Panc1 (cell line): ENCODE data around the gene GEN1. TPM values are rescaled to one million over a fixed set of nuclear protein-coding genes. Genes with fewer than 3 reads are reported as not detected.

ENCODE experiments used
- ATAC-seq: fragments of 200-7000 bp; cut with Tn5 transposase; 2 replicates; pipeline ENCODE4 v1.9.1; 2020; ENCODE audit warnings: mild to moderate bottlenecking, moderate library complexity
- BruUV-seq: library from RNA; stranded (reverse); fragments of 400-500 nt; replicated peaks from 2 replicates; lab custom pipeline; 2021; lab: Mats Ljungman, UMichigan
- CTCF ChIA-PET: fragments of 300-600 bp; sonication (Branson Sonifier 250); formaldehyde crosslinking; loops from one replicate; lab custom pipeline; 2022; ENCODE audit warnings: antibody characterized with exemption; lab: Charles Lee
- POLR2A ChIA-PET: fragments of 300-600 bp; sonication (Branson Sonifier 250); formaldehyde crosslinking; loops from one replicate; lab custom pipeline; 2022; ENCODE audit warnings: antibody characterized with exemption; lab: Charles Lee
- DNase-seq: peaks from one replicate; pipeline ENCODE4 v3.0.0-alpha.2; 2010; ENCODE audit warnings: low read depth, low spot score
- H3K27ac ChIP-seq: 2 replicates; pipeline ENCODE4 v1.5.1; 2011; ENCODE audit warnings: mild to moderate bottlenecking, low read length, inconsistent platforms
- H3K27me3 ChIP-seq: fragments of 200-500 bp; sonication (Bioruptor generic); 2 replicates; pipeline ENCODE4 v1.6.0; 2014; ENCODE audit warnings: low read length, inconsistent platforms; ENCODE audit not compliant: control insufficient read depth, insufficient read depth
- H3K36me3 ChIP-seq: fragments of 200-500 bp; sonication (Bioruptor generic); 2 replicates; pipeline ENCODE4 v1.5.1; 2014; ENCODE audit warnings: inconsistent platforms, mild to moderate bottlenecking, low read length, moderate library complexity; ENCODE audit not compliant: control insufficient read depth, insufficient read depth
- H3K4me1 ChIP-seq: 2 replicates; pipeline ENCODE4 v1.5.1; 2011; ENCODE audit warnings: inconsistent platforms, mild to moderate bottlenecking, low read length, moderate library complexity; ENCODE audit not compliant: control insufficient read depth, insufficient read depth
- H3K4me3 ChIP-seq, 2 experiments: 2 replicates each; pipeline ENCODE4 v1.5.1; 2011 to 2012; ENCODE audit warnings: low read depth in 2 of 2, low read length in 2 of 2, mild to moderate bottlenecking in 2 of 2, inconsistent platforms in 1 of 2, moderate library complexity in 1 of 2
- H3K9me3 ChIP-seq: fragments of 200-500 bp; sonication (Bioruptor generic); 2 replicates; pipeline ENCODE4 v1.5.1; 2014; ENCODE audit warnings: low read depth, mild to moderate bottlenecking, inconsistent platforms, low read length, moderate library complexity; ENCODE audit not compliant: control insufficient read depth, insufficient read depth
- POLR2AphosphoS5 ChIP-seq: IDR thresholded peaks from 2 replicates; pipeline ENCODE4 v1.6.1; 2012; ENCODE audit warnings: mild to moderate bottlenecking, low read depth, low read length, moderate library complexity
- SIN3A ChIP-seq: IDR thresholded peaks from 2 replicates; pipeline ENCODE4 v1.6.1; 2012; ENCODE audit warnings: low read depth, mild to moderate bottlenecking, low read length, moderate library complexity, borderline replicate concordance; ENCODE audit not compliant: insufficient read depth
- TCF7L2 ChIP-seq: IDR thresholded peaks from 2 replicates; pipeline ENCODE4 v1.6.1; 2011; ENCODE audit warnings: mild to moderate bottlenecking, low read depth, low read length, inconsistent platforms
- in situ Hi-C: cut with HindIII; loops from 2 replicates; pipeline ENCODE4 v1.10.0; 2016; ENCODE audit warnings: low sequenced_read_pairs, low pct_unique_long_range_greater_than_20kb
- intact Hi-C: fragments of 100-400 bp; cut with micrococcal nuclease; formaldehyde crosslinking; loops from one replicate; pipeline ENCODE4 v1.10.0; 2022; ENCODE audit not compliant: unreplicated experiment
- total RNA-seq: library from RNA; stranded (reverse); gene quantifications from one replicate; pipeline ENCODE4 v1.2.1, GENCODE V29; 2021; ENCODE audit not compliant: unreplicated experiment
- TF ChIP-seq, protein P1 (sequence below), 2 experiments: IDR thresholded peaks; 2 replicates each; pipeline ENCODE4 v1.6.1; 2011 to 2012; ENCODE audit warnings: low read depth in 2 of 2, control low read depth in 1 of 2, low read length in 1 of 2, mild to moderate bottlenecking in 1 of 2, moderate library complexity in 1 of 2; ENCODE audit not compliant: insufficient read depth in 1 of 2
- TF ChIP-seq, protein P2 (sequence below): fragments of 450-650 bp; IDR thresholded peaks from 2 replicates; pipeline ENCODE4 v1.5.1; 2017; ENCODE audit warnings: mild to moderate bottlenecking

Gene GEN1
- total RNA-seq, 1 experiment from 2014 or later, result 24.0 TPM

GRCh38 chr2:17788773-17789172 is 34.8 kb downstream of the GEN1 start:
- Histone ChIP-seq H3K4me1 (no peaks in the 10 kb centered on the region), H3K36me3 (no peaks in the 10 kb centered on the region), H3K9me3 (no peaks in the 10 kb centered on the region), H3K27ac (no peak overlapping the region), H3K27me3 (no peaks in the 10 kb centered on the region), H3K4me3 (no peak overlapping the region)
- ATAC-seq, result no peak
- ChIA-PET POLR2A (no interaction called here), CTCF (no interaction called here)
- BruUV-seq, result no TSS peak
- TF ChIP-seq TCF7L2 (no peak), POLR2AphosphoS5 (no peak), SIN3A (no peak)
- TF ChIP-seq, protein P1, sequence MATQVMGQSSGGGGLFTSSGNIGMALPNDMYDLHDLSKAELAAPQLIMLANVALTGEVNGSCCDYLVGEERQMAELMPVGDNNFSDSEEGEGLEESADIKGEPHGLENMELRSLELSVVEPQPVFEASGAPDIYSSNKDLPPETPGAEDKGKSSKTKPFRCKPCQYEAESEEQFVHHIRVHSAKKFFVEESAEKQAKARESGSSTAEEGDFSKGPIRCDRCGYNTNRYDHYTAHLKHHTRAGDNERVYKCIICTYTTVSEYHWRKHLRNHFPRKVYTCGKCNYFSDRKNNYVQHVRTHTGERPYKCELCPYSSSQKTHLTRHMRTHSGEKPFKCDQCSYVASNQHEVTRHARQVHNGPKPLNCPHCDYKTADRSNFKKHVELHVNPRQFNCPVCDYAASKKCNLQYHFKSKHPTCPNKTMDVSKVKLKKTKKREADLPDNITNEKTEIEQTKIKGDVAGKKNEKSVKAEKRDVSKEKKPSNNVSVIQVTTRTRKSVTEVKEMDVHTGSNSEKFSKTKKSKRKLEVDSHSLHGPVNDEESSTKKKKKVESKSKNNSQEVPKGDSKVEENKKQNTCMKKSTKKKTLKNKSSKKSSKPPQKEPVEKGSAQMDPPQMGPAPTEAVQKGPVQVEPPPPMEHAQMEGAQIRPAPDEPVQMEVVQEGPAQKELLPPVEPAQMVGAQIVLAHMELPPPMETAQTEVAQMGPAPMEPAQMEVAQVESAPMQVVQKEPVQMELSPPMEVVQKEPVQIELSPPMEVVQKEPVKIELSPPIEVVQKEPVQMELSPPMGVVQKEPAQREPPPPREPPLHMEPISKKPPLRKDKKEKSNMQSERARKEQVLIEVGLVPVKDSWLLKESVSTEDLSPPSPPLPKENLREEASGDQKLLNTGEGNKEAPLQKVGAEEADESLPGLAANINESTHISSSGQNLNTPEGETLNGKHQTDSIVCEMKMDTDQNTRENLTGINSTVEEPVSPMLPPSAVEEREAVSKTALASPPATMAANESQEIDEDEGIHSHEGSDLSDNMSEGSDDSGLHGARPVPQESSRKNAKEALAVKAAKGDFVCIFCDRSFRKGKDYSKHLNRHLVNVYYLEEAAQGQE (IDR thresholded peaks at IDR 0.05; ENCODE audit: insufficient read depth in 1 of 2, low read depth in 2 of 2, low read length in 1 of 2), result no peak
- TF ChIP-seq, protein P2, sequence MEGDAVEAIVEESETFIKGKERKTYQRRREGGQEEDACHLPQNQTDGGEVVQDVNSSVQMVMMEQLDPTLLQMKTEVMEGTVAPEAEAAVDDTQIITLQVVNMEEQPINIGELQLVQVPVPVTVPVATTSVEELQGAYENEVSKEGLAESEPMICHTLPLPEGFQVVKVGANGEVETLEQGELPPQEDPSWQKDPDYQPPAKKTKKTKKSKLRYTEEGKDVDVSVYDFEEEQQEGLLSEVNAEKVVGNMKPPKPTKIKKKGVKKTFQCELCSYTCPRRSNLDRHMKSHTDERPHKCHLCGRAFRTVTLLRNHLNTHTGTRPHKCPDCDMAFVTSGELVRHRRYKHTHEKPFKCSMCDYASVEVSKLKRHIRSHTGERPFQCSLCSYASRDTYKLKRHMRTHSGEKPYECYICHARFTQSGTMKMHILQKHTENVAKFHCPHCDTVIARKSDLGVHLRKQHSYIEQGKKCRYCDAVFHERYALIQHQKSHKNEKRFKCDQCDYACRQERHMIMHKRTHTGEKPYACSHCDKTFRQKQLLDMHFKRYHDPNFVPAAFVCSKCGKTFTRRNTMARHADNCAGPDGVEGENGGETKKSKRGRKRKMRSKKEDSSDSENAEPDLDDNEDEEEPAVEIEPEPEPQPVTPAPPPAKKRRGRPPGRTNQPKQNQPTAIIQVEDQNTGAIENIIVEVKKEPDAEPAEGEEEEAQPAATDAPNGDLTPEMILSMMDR, result no peak
- in situ Hi-C loops (no loop called here), intact Hi-C loops (no loop called here)
- no peak for DNase-seq

GRCh38 chr2:17790536-17790935 is 36.6 kb downstream of the GEN1 start:
- intact Hi-C loops, result no loop called here
- in situ Hi-C loops, result no loop called here
- no peak for ATAC-seq
- ChIA-PET POLR2A (no interaction called here), CTCF (no interaction called here)
- no peak for DNase-seq
- H3K9me3 ChIP-seq, result no peaks in the 10 kb centered on the region
- no peaks in the 10 kb centered on the region for H3K36me3 ChIP-seq
- TF ChIP-seq TCF7L2 (no peak), POLR2AphosphoS5 (no peak), SIN3A (no peak)
- TF ChIP-seq, protein P1 (IDR thresholded peaks at IDR 0.05; ENCODE audit: insufficient read depth in 1 of 2, low read depth in 2 of 2, low read length in 1 of 2), result no peak
- TF ChIP-seq, protein P2, result no peak
- BruUV-seq, result no TSS peak
- H3K4me1 ChIP-seq, result no peaks in the 10 kb centered on the region
- H3K27me3 ChIP-seq, result no peaks in the 10 kb centered on the region; the same call in 1 of the 2 replicates
- H3K4me3 ChIP-seq, result no peak overlapping the region
- H3K27ac ChIP-seq, result no peak overlapping the region
